Astrocyte (in vitro differentiated cells and primary cell): ENCODE measurements around the gene CCZ1B. TPM values are rescaled to one million over a fixed set of nuclear protein-coding genes. Genes with fewer than 3 reads are reported as not detected.
"Not testable (repeated sequence)": the region's sequence is repeated elsewhere in the genome, so short reads cannot be mapped to it uniquely, and the experiment has no call there.

Experiments used
- DNase-seq: peaks from one replicate; pipeline ENCODE4 v3.0.0-alpha.2; 2010; ENCODE audit warnings: low read depth
- FAIRE-seq: peaks from 2 replicates; lab custom pipeline; 2011; peaks lifted over from hg19 to GRCh38; lab: Jason Lieb, UNC
- H2AFZ ChIP-seq: 2 replicates; pipeline ENCODE4 v1.6.0; 2012; ENCODE audit warnings: low read depth, low read length, inconsistent platforms
- H3K27ac ChIP-seq: 2 replicates; pipeline ENCODE4 v1.5.1; 2011; ENCODE audit warnings: low read depth, low read length, inconsistent platforms
- H3K27me3 ChIP-seq: 2 replicates; pipeline ENCODE4 v1.6.0; 2011; ENCODE audit warnings: low read length, inconsistent platforms; ENCODE audit not compliant: insufficient read depth
- H3K36me3 ChIP-seq: 2 replicates; pipeline ENCODE4 v1.5.1; 2011; ENCODE audit warnings: low read length, inconsistent platforms; ENCODE audit not compliant: insufficient read depth
- H3K4me1 ChIP-seq: 2 replicates; pipeline ENCODE4 v1.5.1; 2011; ENCODE audit warnings: low read length, inconsistent platforms; ENCODE audit not compliant: insufficient read depth
- H3K4me2 ChIP-seq: 2 replicates; pipeline ENCODE4 v1.6.0; 2012; ENCODE audit warnings: low read length, inconsistent platforms
- H3K4me3 ChIP-seq: 2 replicates; pipeline ENCODE4 v1.5.1; 2011; ENCODE audit warnings: low read depth, mild to moderate bottlenecking, low read length, inconsistent platforms; ENCODE audit not compliant: insufficient read depth
- H3K79me2 ChIP-seq: 2 replicates; pipeline ENCODE4 v1.6.0; 2012; ENCODE audit warnings: mild to moderate bottlenecking, low read length, inconsistent platforms; ENCODE audit not compliant: insufficient read depth
- H3K9ac ChIP-seq: 2 replicates; pipeline ENCODE4 v1.6.0; 2012; ENCODE audit warnings: mild to moderate bottlenecking, low read length, inconsistent platforms
- H3K9me3 ChIP-seq: 2 replicates; pipeline ENCODE4 v1.5.1; 2012; ENCODE audit warnings: low read depth, mild to moderate bottlenecking, low read length, inconsistent platforms; ENCODE audit not compliant: insufficient read depth
- H4K20me1 ChIP-seq: 2 replicates; pipeline ENCODE4 v1.6.0; 2012; ENCODE audit warnings: low read length, inconsistent platforms; ENCODE audit not compliant: insufficient read depth
- H3K27ac Mint-ChIP-seq: one replicate; pipeline ENCODE4 v1.8.0; 2021; ENCODE audit warnings: mild to moderate bottlenecking, mixed read lengths; ENCODE audit not compliant: unreplicated experiment
- H3K27me3 Mint-ChIP-seq: one replicate; pipeline ENCODE4 v1.8.0; 2021; ENCODE audit warnings: low read depth, mixed read lengths; ENCODE audit not compliant: unreplicated experiment
- H3K36me3 Mint-ChIP-seq: one replicate; pipeline ENCODE4 v1.8.0; 2021; ENCODE audit warnings: low read depth, mixed read lengths; ENCODE audit not compliant: unreplicated experiment
- H3K4me1 Mint-ChIP-seq: one replicate; pipeline ENCODE4 v1.8.0; 2021; ENCODE audit warnings: low read depth, mixed read lengths; ENCODE audit not compliant: unreplicated experiment
- H3K4me3 Mint-ChIP-seq: one replicate; pipeline ENCODE4 v1.8.0; 2021; ENCODE audit warnings: mild to moderate bottlenecking, moderate library complexity, mixed read lengths; ENCODE audit not compliant: unreplicated experiment
- H3K9me3 Mint-ChIP-seq: one replicate; pipeline ENCODE4 v1.8.0; 2021; ENCODE audit warnings: mild to moderate bottlenecking, mixed read lengths; ENCODE audit not compliant: unreplicated experiment
- total RNA-seq: library from RNA; stranded (reverse); gene quantifications from 2 replicates; pipeline ENCODE4 v1.2.1, GENCODE V29; 2021

The CCZ1B gene
- total RNA-seq, 1 donor from 2014 or later = 54.4 TPM

- H3K79me2 ChIP-seq, H3K27me3 Mint-ChIP-seq, FAIRE-seq, H3K4me2 ChIP-seq, H3K36me3 Mint-ChIP-seq, H3K27ac Mint-ChIP-seq, H3K9me3 Mint-ChIP-seq, H3K9me3 ChIP-seq, H4K20me1 ChIP-seq, H2AFZ ChIP-seq, H3K27me3 ChIP-seq, H3K27ac ChIP-seq, H3K4me3 ChIP-seq, H3K9ac ChIP-seq, H3K4me3 Mint-ChIP-seq, H3K36me3 ChIP-seq, H3K4me1 ChIP-seq, DNase-seq, H3K4me1 Mint-ChIP-seq: not testable (repeated sequence)
These were observed 4.5 kb downstream of the CCZ1B start for GRCh38 chr7:6821622-6822021.

DNA sequence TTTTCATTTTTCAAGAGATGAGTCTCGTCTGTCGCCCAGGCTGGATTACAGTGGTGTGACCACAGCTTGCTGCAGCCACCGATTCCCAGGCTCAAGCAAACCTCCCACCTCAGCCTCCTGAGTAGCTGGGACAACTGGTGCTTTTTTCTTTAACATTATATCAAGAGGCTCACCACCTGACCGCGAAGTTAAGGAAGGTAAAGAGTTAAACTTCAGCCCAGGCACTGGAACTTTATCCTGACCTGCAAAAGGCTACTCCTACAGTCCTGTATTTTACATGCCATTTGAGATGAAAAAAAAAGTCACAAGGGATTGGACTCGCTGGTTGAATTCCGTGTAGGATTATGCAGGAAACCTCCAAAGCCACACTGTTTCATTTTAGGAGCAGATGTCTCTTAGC is 10.6 kb downstream of the CCZ1B start:
- H4K20me1 ChIP-seq, H2AFZ ChIP-seq, H3K4me3 Mint-ChIP-seq, DNase-seq, H3K4me1 ChIP-seq, H3K36me3 ChIP-seq, H3K9me3 Mint-ChIP-seq, H3K27me3 Mint-ChIP-seq, H3K4me1 Mint-ChIP-seq, H3K4me2 ChIP-seq, H3K9me3 ChIP-seq, H3K27ac ChIP-seq, H3K27ac Mint-ChIP-seq, H3K79me2 ChIP-seq, H3K36me3 Mint-ChIP-seq, H3K9ac ChIP-seq, FAIRE-seq, H3K27me3 ChIP-seq, H3K4me3 ChIP-seq: not testable (repeated sequence)

- H3K27me3 Mint-ChIP-seq, H3K4me3 Mint-ChIP-seq: not testable (repeated sequence)
These were observed 13.1 kb downstream of the CCZ1B start for GRCh38 chr7:6813011-6813410.

DNA sequence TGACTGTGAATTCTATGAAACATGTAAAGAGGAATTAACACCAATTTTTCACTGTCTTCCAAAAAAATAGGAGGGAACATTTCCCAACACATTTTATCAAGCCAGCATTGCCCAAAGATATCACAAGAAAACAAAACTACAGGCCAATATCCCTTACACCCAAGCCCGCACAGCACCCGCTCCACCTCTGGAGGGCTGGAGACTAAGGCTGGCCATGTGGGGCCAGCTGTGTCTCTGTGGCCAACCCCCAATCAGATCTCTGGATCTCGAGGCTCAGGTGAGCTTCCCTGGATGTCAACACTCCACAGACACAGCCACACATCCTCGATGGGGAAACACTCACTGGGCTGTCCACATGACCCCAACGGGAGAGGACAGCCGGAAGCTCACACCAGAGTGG is 18.1 kb downstream of the CCZ1B start:
- H3K27ac Mint-ChIP-seq, H3K4me3 Mint-ChIP-seq, H3K27me3 ChIP-seq, H4K20me1 ChIP-seq, H3K9me3 ChIP-seq, DNase-seq, H3K9ac ChIP-seq, FAIRE-seq, H3K4me2 ChIP-seq, H3K4me1 Mint-ChIP-seq, H3K27me3 Mint-ChIP-seq, H3K27ac ChIP-seq, H3K4me1 ChIP-seq, H3K4me3 ChIP-seq, H3K9me3 Mint-ChIP-seq, H3K79me2 ChIP-seq, H3K36me3 Mint-ChIP-seq, H3K36me3 ChIP-seq, H2AFZ ChIP-seq: not testable (repeated sequence)

More at GRCh38 chr7:6813011-6813410, 13.1 kb downstream of the CCZ1B start:
- H3K4me2 ChIP-seq, H3K4me1 Mint-ChIP-seq, H3K79me2 ChIP-seq, H4K20me1 ChIP-seq, H3K36me3 Mint-ChIP-seq, H3K9me3 ChIP-seq, H3K9me3 Mint-ChIP-seq, H3K27ac ChIP-seq, H3K27ac Mint-ChIP-seq, H3K36me3 ChIP-seq, DNase-seq, H2AFZ ChIP-seq, FAIRE-seq, H3K4me1 ChIP-seq, H3K4me3 ChIP-seq, H3K9ac ChIP-seq, H3K27me3 ChIP-seq: not testable (repeated sequence)

DNA sequence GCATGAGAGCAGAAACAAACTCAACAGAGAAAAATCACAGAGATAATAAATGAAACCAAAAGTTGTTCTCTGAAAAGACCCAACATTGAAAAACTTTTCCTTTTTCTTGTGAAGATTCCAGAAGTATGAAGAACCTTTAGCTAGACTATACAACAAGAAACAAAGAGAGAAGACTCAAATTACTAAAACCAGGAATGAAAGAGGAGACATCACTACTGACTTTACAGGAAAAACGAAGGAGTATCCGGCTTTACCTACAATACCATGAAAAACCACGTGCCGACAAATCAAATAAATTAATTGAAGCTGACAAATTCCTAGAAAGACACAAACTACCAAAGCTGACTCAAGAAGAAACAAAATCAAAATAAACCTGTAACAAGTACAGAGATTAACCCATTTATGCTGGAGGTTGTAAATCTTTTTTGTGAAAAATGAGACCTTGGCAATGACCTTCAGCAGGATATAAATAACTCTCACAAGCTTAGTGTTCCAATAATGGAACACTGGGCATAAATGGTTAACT is 18.6 kb downstream of the CCZ1B start:
- not testable (repeated sequence) for H3K9ac ChIP-seq, H3K36me3 Mint-ChIP-seq, H3K27me3 Mint-ChIP-seq, H3K36me3 ChIP-seq, H4K20me1 ChIP-seq, H3K4me1 ChIP-seq, H2AFZ ChIP-seq, H3K9me3 Mint-ChIP-seq, H3K4me2 ChIP-seq, H3K27ac ChIP-seq, H3K4me3 Mint-ChIP-seq, FAIRE-seq, H3K4me1 Mint-ChIP-seq, H3K27ac Mint-ChIP-seq, H3K79me2 ChIP-seq, DNase-seq, H3K27me3 ChIP-seq, H3K4me3 ChIP-seq, H3K9me3 ChIP-seq

DNA sequence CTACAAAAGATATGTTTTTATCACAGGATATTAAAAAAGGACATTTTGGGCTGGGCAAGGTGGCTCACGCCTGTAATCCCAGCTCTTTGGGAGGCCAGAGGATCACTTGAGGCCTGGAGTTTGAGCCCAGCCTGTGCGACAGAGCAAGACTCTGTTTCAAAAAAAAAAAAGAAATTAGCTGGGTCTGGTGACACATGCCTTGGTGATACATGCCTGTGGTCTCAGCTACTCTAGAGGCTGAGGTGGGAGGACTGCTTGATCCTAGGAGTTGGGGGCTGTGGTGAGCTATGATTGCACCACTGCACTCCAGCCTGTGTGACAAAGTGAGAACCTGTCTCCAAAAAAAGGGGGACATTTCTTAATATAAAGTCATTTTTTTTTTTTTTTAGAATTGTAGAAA is 25.7 kb downstream of the CCZ1B start:
- not testable (repeated sequence) for H3K79me2 ChIP-seq, H4K20me1 ChIP-seq, H3K4me3 Mint-ChIP-seq, H3K9me3 ChIP-seq, H3K27me3 ChIP-seq, H3K36me3 Mint-ChIP-seq, H3K4me1 ChIP-seq, H3K9ac ChIP-seq, H3K27ac ChIP-seq, H3K4me2 ChIP-seq, H3K4me3 ChIP-seq, H3K36me3 ChIP-seq, DNase-seq, H2AFZ ChIP-seq, FAIRE-seq, H3K27me3 Mint-ChIP-seq, H3K4me1 Mint-ChIP-seq, H3K27ac Mint-ChIP-seq, H3K9me3 Mint-ChIP-seq
